ENCODE results near the gene CHTOP.

Gene CHTOP

GRCh38 chr1:153613406-153613805, 20.5 kb upstream of the CHTOP start:
- no peak for DNase-seq (ENCODE audit: low spot score)

DNA sequence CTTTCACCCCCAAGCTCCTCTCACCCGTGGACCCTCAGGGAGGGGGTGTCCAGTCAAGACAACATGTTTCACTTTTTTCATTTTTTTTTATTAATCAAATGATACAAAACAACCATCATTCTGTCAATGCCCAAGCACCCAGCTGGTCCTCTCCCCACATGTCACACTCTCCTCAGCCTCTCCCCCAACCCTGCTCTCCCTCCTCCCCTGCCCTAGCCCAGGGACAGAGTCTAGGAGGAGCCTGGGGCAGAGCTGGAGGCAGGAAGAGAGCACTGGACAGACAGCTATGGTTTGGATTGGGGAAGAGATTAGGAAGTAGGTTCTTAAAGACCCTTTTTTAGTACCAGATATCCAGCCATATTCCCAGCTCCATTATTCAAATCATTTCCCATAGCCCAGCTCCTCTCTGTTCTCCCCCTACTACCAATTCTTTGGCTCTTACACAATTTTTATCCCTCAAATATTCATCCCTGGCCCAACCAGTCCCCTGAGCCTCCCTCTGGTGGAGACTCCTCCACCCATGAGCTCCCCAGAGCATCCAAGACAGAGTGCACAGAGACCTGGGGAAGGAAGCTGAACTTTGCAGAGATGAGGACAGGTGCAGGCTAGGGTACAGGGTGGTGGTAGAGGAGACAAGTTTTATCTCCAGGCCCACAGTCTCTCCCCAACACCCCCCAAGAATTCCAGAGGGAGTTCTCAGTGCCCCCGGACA, 19.5 kb upstream of the CHTOP start:
- DNase-seq (ENCODE audit: low spot score), result no peak

- DNase-seq (ENCODE audit: low spot score), result no peak
Measured at GRCh38 chr1:153614906-153615305, 19.0 kb upstream of the CHTOP start.

GRCh38 chr1:153615406-153615805, 18.5 kb upstream of the CHTOP start:
- DNase-seq (ENCODE audit: low spot score), result no peak

- no peak for DNase-seq (ENCODE audit: low spot score)
Measured at GRCh38 chr1:153616144-153616916, 17.5 kb upstream of the CHTOP start, which contains the start of gene S100A14. Gene S100A14 (minus strand): TSS chr1:153616325. CDS start chr1:153615858, 467 bp downstream.

DNA sequence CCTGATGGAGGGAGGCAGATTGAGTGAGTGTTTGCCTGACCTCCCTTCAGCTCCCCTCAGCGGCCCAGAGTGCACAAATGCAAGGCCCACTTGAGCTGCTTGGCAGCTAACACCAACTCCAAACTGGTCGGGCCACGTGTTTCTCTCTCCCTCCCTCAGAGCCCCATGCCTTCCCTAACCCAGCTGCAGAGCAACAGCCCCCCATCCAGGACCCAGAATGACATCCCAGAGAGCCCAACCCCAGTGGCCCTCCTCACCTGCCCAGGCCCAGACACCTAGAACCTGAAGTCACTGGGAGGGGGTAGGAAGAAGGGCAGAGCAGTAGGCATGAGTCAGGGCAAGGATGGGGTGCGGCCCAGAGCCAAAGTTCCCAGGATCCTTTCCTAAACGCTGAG, 17.0 kb upstream of the CHTOP start:
- no peak for DNase-seq (ENCODE audit: low spot score)

DNA sequence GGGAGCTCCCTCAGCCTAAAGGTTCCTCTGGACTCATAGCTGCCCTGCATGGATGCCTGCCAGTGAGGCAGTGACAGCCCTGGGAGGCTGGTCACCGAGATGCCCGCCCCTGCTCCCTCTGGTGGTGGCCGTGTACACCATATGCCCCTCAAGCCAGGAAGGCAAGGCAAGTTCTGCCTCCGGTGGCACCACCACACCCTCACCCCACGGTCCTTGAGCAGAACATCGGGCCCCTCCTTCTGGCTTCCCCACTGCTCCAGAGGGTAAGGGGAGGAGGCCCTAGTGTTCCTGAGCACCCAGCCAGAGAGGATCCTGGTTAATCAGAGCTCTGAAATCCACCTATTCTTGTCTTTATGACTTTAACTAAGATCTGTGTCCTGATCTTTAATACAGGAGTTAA, 16.2 kb upstream of the CHTOP start:
- DNase-seq (ENCODE audit: low spot score), result no peak

DNA sequence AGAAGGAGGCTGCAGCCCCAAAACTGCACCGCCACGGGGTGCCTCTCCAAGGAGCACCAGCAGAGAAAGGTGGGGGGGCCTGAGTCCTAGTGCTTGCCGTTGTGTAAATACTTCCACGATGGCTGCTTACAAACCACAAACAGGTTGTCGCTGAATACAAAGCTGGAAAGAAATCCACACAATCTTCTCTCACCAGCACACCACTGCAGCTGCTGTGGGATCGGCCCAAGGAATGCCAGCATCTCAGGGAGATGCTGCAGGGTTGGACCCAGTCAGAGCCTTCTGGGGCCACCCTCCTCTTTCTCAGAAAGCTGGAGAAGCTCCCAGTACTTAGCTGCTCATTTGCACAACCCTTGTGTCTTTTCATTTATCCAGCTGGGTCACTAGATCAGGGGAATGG, 14.7 kb upstream of the CHTOP start:
- DNase-seq (ENCODE audit: low spot score), result no peak

GRCh38 chr1:153623101-153623500, 10.8 kb upstream of the CHTOP start:
- DNase-seq (ENCODE audit: low spot score), result no peak

- no peak for DNase-seq (ENCODE audit: low spot score)
Measured at GRCh38 chr1:153624965-153625611, 8.8 kb upstream of the CHTOP start.

DNA sequence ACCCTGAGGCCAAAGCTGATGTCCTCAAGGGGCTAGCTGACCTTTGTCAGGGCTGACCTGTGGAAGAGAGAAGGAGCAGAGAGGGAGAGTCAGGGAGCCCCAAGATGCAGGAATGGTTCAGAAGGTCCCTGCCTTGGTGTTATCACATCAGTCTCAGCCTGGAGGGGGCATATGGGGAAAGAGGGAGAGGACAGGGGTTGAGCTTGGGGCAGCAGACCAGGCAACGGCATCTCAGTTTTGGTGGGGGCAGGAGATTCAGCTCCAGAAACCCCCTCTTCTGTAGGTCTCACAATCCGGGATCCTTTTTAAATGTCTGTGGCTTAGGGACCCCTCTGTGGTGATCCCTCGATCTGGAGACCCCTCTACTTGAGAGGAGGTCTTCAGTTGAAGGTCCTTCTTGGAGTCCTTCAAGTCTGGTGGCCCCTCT, 7.4 kb upstream of the CHTOP start:
- DNase-seq (ENCODE audit: low spot score), result no peak

GRCh38 chr1:153626904-153627714, 6.8 kb upstream of the CHTOP start, which contains the start of gene S100A13:
Gene S100A13 (minus strand): TSS chr1:153627505. CDS start chr1:153626472, 1,033 bp downstream.
- peak; percentile 89 for DNase-seq (ENCODE audit: low spot score)

DNA sequence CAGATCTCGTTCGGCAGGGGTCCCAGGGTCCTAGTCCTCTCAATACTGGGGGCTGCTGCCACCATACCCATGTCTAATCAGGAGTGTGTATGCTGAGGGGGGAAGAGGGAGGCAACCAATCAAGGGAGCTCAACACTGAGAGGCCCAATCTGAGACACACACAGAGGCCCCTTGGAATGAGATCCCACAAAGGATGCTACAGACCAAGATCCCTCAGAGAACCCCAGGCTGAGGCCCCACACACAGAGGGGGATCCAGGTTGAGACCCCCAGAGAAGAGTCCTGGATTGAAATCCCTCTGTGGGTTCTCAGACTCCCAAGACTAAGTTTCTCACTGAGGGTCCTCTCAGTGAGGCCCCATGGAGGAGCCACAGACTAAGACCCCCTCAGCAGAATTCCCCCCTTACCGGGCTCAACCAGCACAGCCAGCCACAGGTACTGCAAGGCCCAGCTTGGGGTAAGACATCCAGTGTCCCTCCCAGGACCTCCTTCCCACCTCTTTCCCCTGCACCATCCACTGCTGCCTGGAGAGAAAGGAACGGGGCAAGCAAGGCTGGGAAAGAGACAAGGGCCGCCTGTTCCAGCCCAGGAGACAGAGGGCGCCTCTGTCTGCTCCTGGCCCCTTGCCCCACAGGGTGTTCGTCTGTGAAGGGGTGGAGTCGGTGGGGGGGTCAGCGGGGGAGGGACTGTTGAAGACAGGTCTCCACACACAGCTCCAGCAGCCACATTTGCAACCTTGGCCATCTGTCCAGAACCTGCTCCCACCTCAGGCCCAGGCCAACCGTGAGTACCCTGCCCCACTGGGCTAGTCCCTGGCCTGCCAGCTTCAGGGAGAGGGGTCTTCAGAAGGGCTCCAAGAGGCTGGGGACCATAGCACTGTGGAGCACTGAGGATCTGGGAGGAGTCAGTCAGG, 5.9 kb upstream of the CHTOP start, which contains the start of gene S100A1:
S100A1 (plus strand) TSS at position 720 of the 912 bp plus-strand sequence. CDS start 2,088 bp downstream, outside the sequence.
- DNase-seq (ENCODE audit: low spot score), result no peak

GRCh38 chr1:153628638-153629342, 5.1 kb upstream of the CHTOP start:
- no peak for DNase-seq (ENCODE audit: low spot score)

DNA sequence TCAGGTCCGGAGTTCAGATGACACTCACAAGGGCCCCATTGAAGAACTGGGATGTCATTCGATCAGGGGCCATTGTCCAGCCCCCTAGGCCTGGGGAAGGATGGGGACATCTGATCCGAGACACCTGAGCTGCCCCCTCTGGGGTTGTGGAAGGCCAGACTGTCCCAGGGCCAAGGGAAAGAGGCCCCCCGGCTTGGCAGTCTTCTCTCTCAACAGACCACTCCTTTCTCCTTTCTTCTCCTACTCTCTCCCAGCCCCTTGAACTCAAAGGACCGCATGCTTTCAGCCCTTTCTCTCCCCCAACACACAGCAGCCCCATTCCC, 4.6 kb upstream of the CHTOP start:
- no peak for DNase-seq (ENCODE audit: low spot score)

DNA sequence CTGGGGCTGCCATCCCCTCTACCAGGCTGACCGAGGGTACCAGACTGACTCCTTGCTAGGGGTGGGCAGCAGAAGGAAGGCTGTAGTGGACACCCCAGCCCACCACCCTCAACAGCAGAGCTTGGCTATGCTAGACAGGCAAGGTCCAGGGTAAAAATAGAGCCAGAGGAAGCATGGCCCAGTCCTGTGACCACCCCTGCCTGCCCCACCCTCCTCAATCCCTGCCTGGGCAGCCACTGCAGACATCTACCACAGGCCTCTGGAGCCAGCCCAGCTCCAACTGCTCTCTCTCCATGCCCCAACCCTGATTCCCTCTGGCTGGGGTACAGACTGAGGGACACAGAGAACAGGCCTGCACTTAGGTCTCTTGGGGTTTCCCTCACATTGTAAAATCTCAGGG, 3.9 kb upstream of the CHTOP start:
- no peak for DNase-seq (ENCODE audit: low spot score)

GRCh38 chr1:153630384-153630783, 3.5 kb upstream of the CHTOP start:
- DNase-seq (ENCODE audit: low spot score), result no peak

DNA sequence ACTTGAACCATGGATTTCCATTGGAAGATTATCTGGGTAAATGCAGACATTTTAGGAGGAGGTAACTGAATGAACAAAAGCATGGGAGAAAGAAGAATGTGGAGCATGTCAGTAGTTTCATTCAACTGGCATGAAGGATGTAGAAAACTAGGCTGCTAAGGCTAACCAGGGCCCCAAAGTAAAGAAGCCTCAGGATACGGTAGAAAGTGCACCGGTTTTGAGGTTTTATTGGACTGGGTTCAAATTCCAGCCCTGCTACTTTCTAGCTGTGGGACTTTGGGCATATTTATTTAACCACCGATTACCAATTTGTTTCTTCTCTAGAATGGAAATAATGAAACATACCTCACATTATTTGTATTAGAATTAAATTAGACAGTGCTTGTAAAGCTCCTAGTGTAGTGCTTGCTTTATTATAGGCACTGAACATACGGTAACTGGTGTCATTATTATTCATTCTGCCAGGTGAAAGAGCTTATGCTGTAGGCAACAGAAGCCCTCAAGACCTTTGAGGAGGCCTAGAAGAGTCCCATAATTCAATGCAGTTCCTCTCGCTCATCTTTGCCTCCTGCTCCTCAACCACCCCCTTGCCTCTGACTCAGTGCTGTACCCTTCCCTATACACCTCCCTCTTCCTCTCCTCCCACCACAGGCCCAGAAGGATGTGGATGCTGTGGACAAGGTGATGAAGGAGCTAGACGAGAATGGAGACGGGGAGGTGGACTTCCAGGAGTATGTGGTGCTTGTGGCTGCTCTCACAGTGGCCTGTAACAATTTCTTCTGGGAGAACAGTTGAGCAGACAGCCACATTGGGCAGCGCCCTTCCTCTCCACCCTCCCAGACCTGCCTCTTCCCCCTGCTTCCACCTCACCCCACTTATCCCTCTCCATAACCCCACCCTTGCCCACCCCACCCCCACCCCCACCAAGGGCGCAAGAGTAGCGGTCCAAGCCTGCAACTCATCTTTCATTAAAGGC, 2.5 kb upstream of the CHTOP start:
- no peak for DNase-seq (ENCODE audit: low spot score)

GRCh38 chr1:153633161-153633753, 609 bp upstream of the CHTOP start:
- no peak for DNase-seq (ENCODE audit: low spot score)

All from left forelimb (tissue), 1 donor.